CD4-positive, alpha-beta T cell treated with Interleukin-1 beta for 1 hour (primary cell): Measurements from ENCODE around the gene GABPB1.
A peak's percentile ranks its signal among the peaks of the same experiment; 100 is the strongest.

Experiments used
- DNase-seq, 2 donors: peaks; one replicate each; pipeline ENCODE4 v3.0.0-alpha.2; 2020 to 2022

The GABPB1 gene

GRCh38 chr15:50275091-50275490, 79.9 kb downstream of the GABPB1 start:
- DNase-seq, result no peak

- DNase-seq, result no peak
Observed at GRCh38 chr15:50267577-50267976, 87.4 kb downstream of the GABPB1 start.

DNA sequence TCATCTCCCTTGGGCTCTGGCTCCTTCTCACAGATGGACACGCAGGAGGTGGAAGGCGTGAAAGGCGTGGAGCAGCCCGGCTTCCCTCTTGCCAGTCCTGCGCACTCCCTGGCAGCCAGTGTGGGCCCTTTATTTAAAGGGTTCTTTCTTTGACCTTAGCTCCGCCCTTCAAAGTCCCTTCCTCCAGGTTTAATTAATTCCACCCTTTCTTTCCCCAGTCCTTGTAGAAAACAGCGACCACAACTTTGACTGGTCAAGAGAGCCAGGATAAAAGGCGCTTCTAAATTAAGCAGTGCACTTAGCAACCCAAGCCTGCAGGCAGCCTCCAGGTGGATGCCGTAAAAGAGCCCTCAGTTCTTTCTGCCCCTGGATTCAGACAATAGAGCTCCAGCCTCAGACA, 89.4 kb downstream of the GABPB1 start, which contains the start of gene HDC:
TSS of gene HDC (minus strand) at position 107 of the 400 bp plus-strand sequence. CDS start at position 4, 103 bp downstream.
- DNase-seq, result no peak

DNA sequence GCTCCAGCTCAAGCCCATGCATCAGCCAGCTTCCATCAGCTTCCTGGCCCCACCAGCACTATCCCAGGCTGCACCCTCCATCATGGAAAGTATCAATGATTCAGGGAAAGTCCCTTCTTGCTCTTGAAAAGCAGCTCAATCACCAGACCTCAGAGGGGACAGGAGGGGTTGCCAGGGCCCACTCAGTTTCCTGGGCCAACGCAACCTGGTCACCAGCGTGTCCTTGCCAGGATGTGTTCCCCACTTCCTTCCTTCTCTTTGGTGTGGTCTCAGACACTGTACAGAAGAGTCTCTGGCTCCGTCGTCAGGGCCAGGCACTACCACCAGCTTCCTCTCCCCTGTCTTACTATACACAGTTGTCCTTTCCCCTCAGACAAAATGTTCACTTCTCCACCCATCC, 92.5 kb downstream of the GABPB1 start:
- DNase-seq, result peak; percentile 48 to 54

DNA sequence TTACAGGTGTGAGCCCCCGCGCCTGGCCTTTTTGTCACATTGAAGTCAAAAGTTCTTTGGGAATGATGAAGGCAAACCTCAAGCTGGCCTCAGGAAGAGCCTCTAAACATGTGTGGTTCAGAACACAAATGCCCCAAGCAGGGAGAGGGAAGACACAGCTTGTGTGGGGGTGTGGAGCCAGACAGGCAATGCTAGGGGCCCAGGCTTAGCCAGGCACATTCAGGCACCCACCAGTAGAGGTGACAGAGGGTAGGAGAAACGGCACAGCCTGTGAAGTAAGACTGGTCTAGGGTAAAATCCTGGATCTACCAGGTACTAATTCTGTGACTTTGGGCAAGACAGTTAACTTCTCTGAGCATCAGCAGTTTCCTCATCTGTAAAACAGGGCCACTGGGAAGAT, 93.0 kb downstream of the GABPB1 start:
- DNase-seq, result no peak

GRCh38 chr15:50260969-50261496, 94.0 kb downstream of the GABPB1 start:
- no peak for DNase-seq

DNA sequence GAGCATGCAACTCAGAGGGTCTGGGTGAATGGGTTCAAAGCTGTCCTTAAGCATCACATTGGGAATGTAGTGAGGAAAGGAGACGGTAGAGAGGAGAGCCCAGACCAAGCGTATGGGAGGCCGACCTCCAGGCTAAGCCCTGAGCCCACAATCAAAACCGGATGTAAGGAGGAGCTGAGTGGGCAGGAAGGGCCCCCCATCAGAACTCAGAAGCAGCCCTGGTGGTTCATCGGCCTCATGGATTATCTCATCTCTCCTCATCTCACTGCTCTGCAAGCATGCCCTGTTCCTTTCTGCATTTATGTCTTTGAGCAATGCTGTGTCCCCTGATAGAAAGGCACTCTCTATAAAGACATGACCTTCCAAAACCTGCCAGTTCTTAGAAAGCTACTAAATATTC, 95.7 kb downstream of the GABPB1 start:
- DNase-seq, result no peak

- no peak for DNase-seq
Observed at GRCh38 chr15:50257924-50258323, 97.1 kb downstream of the GABPB1 start.

DNA sequence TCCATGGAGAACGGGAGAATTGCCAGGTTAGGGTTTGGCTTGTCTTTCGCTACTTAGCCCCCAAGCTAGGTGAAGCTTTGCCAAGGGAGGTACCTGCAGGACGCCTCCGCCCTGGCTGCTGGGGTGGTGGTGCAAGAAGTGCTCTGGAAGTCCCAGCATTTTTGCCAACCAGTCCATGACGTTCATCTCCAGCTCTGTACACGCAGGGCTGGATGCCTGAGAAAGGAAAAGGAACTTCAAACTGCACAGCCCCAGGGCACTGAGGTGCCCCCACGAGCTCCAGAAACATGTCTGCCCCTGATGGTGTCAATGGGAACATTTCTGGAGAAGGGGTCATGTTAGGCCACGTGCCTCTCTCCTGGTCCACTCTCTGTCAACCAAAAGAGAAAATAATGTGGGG, 97.7 kb downstream of the GABPB1 start:
- DNase-seq, result no peak

DNA sequence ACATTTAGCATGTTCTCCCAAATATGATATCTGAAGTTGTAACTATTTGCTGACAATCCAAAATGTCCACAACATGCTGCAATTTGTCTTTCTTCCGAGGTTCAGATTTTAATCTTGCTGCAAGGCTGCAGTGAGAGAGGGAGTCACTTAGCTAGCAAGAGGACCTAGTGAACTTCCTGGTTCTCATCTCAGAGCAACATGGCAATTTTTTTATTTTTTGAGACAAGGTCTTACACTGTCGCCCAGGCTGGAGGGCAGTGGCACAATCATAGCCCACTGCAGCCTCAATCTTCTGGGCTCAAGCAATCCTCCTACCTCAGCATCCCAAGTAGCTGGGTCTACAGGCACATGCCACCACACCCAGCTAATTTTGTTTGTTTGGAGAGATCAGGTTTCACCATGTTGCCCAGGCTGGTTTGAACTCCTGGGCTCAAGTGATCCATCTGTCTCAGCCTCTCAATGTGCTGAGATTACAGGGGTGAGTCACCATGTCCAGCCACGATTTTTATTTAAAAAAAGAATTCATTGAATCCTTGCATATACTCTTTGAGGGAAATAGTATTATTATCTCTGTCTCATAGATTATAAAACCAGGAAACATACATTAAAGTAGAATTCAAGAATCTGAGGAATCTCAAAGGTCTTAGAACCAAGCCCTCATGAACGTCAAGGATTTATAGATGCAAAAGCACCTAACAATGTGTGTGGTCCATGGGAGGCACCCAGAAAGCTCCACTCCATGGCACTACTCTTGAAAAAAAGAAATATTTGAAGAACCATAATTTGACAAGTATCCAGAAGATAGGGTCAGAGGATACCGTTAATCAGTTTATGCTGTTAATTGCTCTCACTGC, 98.6 kb downstream of the GABPB1 start:
- no peak for DNase-seq

DNA sequence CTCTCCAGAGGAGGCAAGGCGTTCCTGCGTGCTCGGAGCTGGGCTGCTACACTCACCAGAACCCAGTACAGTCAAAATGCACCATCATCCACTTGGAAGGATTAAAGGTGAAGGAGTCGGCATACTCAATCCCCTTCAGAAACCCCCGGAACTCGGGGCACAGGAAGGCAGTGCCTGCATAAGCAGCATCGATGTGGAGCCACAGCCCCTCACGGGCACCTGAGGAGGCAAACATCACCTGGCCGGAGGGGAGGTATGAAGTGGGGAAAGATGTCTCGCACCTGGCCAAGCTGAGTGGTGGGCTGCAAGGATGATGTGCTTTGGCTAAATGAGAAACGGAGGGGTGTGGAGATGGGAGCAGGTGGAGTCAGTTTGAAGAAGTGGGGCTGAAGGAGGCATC, 102.4 kb downstream of the GABPB1 start:
- DNase-seq, result no peak

DNA sequence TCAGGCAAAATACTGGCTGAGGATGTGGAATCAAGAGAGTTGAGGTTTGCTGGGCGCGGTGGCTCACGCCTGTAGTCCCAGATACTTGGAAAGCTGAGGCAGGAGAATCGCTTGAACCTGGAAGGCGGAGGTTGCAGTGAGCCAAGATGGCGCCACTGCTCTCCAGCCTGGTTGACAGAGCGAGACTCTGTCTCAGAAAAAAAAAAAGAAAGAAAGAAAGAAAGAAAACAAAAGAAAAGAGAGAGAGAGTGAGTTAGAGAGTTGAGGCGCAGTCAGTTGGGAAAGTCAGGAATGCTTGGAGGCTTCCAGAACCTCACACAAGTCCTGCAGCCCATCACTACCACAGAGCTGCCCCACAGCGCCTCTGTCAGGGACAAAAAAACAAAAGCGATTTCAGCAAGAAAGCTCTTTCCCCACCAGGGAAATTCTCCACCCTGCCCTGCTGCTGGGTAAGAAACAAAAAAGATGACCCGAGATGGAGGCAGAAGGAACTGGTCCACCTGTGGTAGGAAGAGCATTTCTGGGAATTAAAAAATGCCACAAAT, 103.3 kb downstream of the GABPB1 start:
- no peak for DNase-seq

DNA sequence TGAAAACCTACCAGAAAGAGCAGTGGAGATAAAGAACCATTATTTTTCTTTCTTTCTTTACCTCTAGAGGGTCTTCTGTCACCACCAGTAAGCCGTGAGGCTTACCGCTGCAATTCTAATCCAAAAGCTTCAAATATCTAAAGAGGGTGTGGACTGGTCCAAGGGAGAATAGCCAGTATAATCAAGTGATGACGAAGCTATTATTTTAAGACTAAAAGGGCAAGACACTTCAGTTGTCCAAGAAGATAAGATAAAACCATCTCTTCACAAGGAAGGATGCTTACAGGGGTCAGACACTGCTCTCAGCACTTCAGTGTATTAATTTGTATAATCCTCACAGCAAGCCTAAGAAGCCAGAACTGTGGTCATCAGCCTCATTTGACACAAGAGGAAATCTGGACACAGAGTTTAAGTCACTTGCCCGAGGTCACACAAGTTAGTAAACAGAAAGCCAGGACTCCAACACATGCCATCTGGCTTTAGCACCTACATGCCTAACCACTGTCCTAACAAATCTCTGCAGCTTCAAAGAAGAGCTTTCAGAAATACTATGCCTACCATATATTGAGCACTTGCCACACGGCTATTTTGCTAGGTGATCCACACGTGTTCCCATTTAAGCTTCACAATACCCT, 104.1 kb downstream of the GABPB1 start:
- no peak for DNase-seq

GRCh38 chr15:50249704-50250103, 105.3 kb downstream of the GABPB1 start:
- DNase-seq, result no peak

DNA sequence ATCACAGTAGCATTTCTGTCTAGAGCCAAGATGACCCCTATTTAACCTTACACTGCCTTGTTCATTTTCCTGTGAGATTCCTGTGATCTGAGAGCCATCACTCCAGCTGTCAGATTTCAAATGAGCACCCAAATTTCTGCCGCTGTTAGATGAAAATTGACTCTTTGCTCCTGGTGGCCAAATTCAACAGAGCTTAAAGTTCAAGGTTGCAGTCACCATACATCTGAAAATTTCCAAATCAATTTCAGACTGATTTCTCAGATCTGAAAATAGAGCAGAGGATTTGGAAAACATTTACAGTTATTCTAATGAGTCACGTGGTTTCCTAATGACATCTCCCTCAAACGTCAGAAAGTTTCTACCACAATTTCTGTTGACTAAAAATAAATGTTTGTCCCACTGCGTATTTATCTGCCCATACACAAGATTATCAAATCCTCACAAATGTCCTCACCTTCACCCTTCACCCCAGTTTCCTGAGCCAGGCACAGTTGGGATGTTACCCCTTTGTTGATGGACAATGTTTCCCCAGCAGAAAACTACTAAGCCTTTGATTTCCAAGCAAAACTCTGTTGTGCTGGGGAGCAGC, 105.9 kb downstream of the GABPB1 start:
- DNase-seq, result no peak

- DNase-seq, result peak; percentile 50 to 54
Observed at GRCh38 chr15:50247819-50248655, 107.0 kb downstream of the GABPB1 start.

DNA sequence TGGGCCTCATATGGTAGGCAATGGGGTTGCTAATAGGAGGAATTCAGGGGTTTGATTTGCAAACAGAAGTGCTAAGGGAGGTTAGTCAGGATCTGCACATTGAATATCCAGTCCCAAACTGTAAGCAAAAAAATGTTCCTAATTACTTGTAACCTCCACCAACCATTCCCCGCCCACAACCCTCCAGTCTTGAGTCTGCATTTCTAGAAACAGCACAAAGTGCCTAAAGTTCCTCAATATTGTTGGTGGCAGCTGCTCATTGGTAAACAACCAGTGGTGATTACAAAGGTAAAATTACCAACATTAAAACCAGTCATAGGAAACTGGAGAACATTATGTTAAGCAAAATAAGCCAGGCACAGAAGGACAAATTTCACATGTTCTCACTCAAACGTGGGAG, 108.4 kb downstream of the GABPB1 start:
- no peak for DNase-seq

GRCh38 chr15:50244959-50245624, 109.9 kb downstream of the GABPB1 start:
- DNase-seq, result no peak

DNA sequence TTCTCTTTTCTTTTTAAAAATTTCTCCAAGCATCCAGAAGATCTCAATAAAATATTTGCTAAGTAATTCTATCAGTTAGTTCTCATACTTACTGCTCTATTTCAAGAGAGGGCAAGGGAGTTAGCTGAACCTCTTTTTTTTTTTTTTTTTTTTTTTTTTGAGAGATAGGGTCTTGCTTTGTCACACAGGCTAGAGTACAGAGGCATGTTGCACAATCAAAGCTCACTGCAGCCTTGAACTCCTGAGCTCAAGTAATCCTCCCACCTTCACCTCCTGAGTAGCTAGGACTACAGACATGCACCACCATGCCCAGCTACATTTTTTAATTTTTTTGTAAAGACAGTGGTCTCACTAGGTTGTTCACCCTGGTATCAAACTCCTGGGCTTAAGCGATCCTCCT, 110.8 kb downstream of the GABPB1 start:
- DNase-seq, result no peak

GRCh38 chr15:50241684-50242450, 113.1 kb downstream of the GABPB1 start:
- no peak for DNase-seq

GRCh38 chr15:50238255-50238654, 116.7 kb downstream of the GABPB1 start:
- DNase-seq, result no peak
